Prostate gland (tissue), 2 donors: ENCODE results near the gene PPFIA3. TPM values are rescaled to one million over a fixed set of nuclear protein-coding genes. Genes with fewer than 3 reads are reported as not detected.

Experiments
- DNase-seq: peaks from one replicate; pipeline ENCODE4 v3.0.0-alpha.2; 2019; ENCODE audit warnings: low spot score
- H3K27ac ChIP-seq, 2 donors: fragments of 200-600 bp; sonication (generic); 2 replicates each; pipeline ENCODE4 v1.5.1; 2017 to 2019
- H3K27me3 ChIP-seq: fragments of 200-600 bp; sonication (generic); replicated peaks from 2 replicates; pipeline ENCODE4 v1.5.1; 2019; ENCODE audit not compliant: insufficient read depth
- H3K36me3 ChIP-seq, 2 donors: fragments of 200-600 bp; sonication (generic); 1 replicate in 1 of 2; 2 replicates in 1 of 2; pipeline versions ENCODE4 v1.5.1 to v1.8.1; 2017 to 2019
- H3K4me1 ChIP-seq: fragments of 200-600 bp; sonication (generic); replicated peaks from 2 replicates; pipeline ENCODE4 v1.5.1; 2019
- H3K4me3 ChIP-seq, 2 donors: fragments of 200-600 bp; sonication (generic); 2 replicates each; pipeline ENCODE4 v1.5.1; 2017 to 2019
- H3K9me3 ChIP-seq: fragments of 200-600 bp; sonication (generic); 2 replicates; pipeline ENCODE4 v1.5.1; 2017
- POLR2A ChIP-seq: fragments of 450-650 bp; IDR thresholded peaks from one replicate; pipeline ENCODE4 v1.6.1; 2016; ENCODE audit warnings: antibody characterized with exemption, mild to moderate bottlenecking
- POLR2AphosphoS5 ChIP-seq: sonication (generic); formaldehyde crosslinking; IDR thresholded peaks from one replicate; pipeline ENCODE4 v1.6.1; 2017; ENCODE audit warnings: antibody characterized with exemption
- WGBS: methylation state at CpG from one replicate; pipeline ENCODE4 v1.1.5; 2018; 5-methylcytosine and 5-hydroxymethylcytosine counted together
- intact Hi-C: fragments of 100-400 bp; cut with DNase I; formaldehyde crosslinking; loops from one replicate; pipeline ENCODE4 v1.14.2; 2022
- total RNA-seq, 2 donors: library from RNA; depleted of rRNA; stranded (reverse); fragments of >200 nt; gene quantifications; one replicate each; pipeline ENCODE4 v1.1.0, GENCODE V29; 2016
- TF ChIP-seq, protein P1 (sequence below), 4 experiments: fragments of 200-600 bp in 2 of 4; fragments of 450-650 bp in 2 of 4; sonication (generic) in 2 of 4; IDR thresholded peaks; 1 replicate in 3 of 4; 2 replicates in 1 of 4; pipeline ENCODE4 v1.5.1; 2016 to 2019; ENCODE audit warnings: antibody characterized with exemption in 4 of 4, mild to moderate bottlenecking in 2 of 4, moderate library complexity in 2 of 4

PPFIA3 gene
- total RNA-seq, 2 donors from 2014 or later: 12.3 to 18.2 TPM

DNA sequence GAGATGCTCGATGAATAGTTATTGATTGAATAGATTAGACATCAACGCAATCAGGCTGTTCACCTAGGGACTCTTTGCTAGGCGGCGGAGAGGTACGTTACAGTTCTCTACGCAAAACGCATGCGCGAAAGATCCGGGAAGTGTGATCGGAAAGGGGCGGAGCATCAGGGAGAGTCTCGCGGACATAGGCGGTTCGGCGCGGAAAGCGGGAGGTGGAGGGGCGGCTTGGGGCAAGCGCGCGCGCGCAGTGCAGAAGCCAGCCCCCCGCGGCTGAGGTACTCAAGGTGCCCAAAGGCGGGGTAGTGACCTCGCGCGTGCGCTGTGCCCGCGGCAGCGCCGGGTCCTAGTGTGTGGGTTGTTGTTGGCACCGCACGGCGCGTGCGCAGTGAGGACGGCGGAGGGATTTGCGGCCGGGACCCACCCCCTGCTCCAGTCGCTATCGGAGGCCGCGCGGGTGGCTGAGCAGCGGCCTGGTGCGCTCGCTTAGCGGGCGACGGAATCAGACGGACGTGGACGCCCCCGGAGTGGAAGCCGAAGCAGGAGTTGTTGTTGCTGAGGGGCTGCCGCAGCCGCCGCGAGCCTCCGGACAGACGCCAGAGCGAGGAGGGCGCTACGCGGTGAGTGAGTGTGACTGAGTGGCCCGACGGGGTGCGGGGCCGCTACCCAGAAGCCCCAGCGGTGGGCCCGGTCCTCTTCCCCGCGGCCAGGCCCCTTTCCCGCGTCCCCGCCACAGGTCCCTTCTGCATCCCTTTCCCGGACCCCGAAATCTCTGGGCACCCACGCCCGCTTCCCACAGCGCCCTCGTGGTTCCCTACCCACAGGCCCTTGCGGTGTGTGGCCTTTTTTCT is 34.1 kb upstream of the PPFIA3 start, which contains the start of gene SNRNP70:
TSS of gene SNRNP70 (plus strand) at position 432 of the 848 bp plus-strand sequence. CDS start 964 bp downstream, outside the sequence.
- H3K4me3 ChIP-seq: peak within 1 kb of the TSS; percentile 85 to 95
- intact Hi-C loops: no loop called here

DNA sequence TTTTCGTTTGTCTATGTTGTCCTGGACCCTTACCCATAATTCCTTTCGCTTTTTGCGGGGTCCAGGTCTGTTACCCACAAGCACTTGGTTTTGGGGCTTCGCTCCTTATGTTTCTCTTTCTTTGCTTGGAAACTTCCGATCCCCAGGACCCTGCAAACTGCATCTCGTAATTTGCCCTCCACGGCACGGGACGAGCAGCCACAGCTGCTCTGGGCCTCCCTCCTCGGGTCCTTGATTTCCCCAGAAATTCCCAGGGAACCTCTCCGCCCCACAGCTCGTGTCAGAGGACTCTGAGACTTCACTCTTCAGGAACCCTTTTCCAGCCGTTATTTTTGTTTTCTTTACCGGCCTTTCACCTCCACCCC is 33.5 kb upstream of the PPFIA3 start:
- no peak for DNase-seq
- TF ChIP-seq POLR2AphosphoS5 (no peak), POLR2A (no peak)
- TF ChIP-seq, protein P1, sequence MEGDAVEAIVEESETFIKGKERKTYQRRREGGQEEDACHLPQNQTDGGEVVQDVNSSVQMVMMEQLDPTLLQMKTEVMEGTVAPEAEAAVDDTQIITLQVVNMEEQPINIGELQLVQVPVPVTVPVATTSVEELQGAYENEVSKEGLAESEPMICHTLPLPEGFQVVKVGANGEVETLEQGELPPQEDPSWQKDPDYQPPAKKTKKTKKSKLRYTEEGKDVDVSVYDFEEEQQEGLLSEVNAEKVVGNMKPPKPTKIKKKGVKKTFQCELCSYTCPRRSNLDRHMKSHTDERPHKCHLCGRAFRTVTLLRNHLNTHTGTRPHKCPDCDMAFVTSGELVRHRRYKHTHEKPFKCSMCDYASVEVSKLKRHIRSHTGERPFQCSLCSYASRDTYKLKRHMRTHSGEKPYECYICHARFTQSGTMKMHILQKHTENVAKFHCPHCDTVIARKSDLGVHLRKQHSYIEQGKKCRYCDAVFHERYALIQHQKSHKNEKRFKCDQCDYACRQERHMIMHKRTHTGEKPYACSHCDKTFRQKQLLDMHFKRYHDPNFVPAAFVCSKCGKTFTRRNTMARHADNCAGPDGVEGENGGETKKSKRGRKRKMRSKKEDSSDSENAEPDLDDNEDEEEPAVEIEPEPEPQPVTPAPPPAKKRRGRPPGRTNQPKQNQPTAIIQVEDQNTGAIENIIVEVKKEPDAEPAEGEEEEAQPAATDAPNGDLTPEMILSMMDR (IDR thresholded peaks at IDR 0.05): no peak
- Histone ChIP-seq H3K4me3 (peak overlapping the region; percentile 85 to 95), H3K27me3 (no peaks in the 10 kb centered on the region), H3K36me3 (peaks cover 0 to 8% of the 10 kb centered on the region in 2 donors), H3K4me1 (peaks cover 11% of the 10 kb centered on the region), H3K9me3 (no peaks in the 10 kb centered on the region), H3K27ac (peak overlapping the region; percentile 86)
- WGBS: under 1% methylated on average over 14 of the region's 14 CpGs
- intact Hi-C loops: no loop called here

More for the DNA sequence above, 34.1 kb upstream of the PPFIA3 start, which contains the start of gene SNRNP70:
- Histone ChIP-seq H3K27ac (peak within 1 kb of the TSS; percentile 86), H3K4me1 (peaks cover 11% of the 10 kb centered on the region), H3K27me3 (no peaks in the 10 kb centered on the region), H3K36me3 (peaks cover 0 to 2% of the 10 kb centered on the region in 2 donors), H3K9me3 (no peaks in the 10 kb centered on the region)
- DNase-seq: peak; percentile 98
- TF ChIP-seq POLR2AphosphoS5: peak; percentile 97
- TF ChIP-seq, protein P1 (IDR thresholded peaks at IDR 0.05): peak in 1 of 4 experiments; percentile 45
- TF ChIP-seq POLR2A: peak; percentile 88
- under 1% methylated on average over 65 of the region's 89 CpGs for WGBS

DNA sequence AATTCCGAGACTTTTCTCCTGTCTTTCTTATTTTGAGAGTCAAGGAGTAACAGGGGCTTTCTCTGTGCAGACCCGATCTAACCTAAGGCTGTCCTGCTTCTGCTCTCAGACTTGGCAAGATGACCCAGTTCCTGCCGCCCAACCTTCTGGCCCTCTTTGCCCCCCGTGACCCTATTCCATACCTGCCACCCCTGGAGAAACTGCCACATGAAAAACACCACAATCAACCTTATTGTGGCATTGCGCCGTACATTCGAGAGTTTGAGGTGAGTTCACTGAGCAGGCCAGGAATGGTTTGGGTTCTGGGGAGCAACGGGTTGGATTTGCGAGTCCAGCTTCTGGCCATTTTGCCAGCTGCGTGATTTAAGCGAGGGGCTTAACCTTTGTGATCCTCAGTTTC is 33.0 kb upstream of the PPFIA3 start:
- Histone ChIP-seq H3K4me3 (peak overlapping the region; percentile 85 to 95), H3K9me3 (no peaks in the 10 kb centered on the region), H3K4me1 (peaks cover 11% of the 10 kb centered on the region), H3K36me3 (peaks cover 0 to 12% of the 10 kb centered on the region in 2 donors), H3K27ac (peak overlapping the region; percentile 86), H3K27me3 (no peaks in the 10 kb centered on the region)
- no peak for DNase-seq
- intact Hi-C loops: no loop called here
- 35% methylated on average over 11 of the region's 11 CpGs for WGBS
- TF ChIP-seq POLR2A (no peak), POLR2AphosphoS5 (no peak)
- TF ChIP-seq, protein P1 (IDR thresholded peaks at IDR 0.05): no peak

DNA sequence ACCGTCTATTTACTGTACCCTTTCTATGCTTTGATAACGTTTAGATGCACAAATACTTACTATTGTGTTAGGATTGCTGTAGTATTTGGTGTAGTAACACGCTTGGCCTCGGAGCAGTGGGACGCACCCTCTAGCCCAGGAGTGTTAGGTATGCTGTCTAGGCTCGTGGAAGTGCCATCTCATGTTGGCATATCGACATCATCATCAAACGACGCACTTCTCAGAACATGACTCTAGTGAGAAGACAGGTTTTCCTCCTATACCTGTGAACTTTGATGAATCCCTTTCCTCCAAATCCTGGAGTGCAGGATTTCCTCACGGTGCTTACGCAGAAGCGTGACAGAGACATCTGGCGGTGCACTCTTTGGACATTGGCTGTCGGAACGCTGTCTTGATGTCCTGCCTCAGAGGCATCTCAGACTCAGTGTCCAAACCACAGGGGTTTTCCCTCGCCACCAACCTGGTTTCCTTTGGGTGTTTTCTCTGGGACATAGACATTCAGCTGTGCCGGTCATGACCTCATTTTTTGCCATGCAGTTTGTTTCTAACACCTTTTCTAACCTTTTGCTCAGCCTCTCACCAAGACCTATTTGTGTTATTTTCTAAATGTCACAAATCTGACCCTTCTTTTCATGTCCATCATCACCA is 27.8 kb upstream of the PPFIA3 start:
- intact Hi-C loops: no loop called here
- 93% methylated on average over 17 of the region's 17 CpGs for WGBS
- peaks cover 3 to 20% of the 10 kb centered on the region in 2 donors for H3K36me3 ChIP-seq

More for the DNA sequence above, 27.8 kb upstream of the PPFIA3 start:
- no peak overlapping the region for H3K4me3 ChIP-seq
- no peaks in the 10 kb centered on the region for H3K9me3 ChIP-seq
- H3K4me1 ChIP-seq: peaks cover 16% of the 10 kb centered on the region
- TF ChIP-seq, protein P1 (IDR thresholded peaks at IDR 0.05): no peak
- no peak for TF ChIP-seq POLR2AphosphoS5
- TF ChIP-seq POLR2A: no peak
- H3K27me3 ChIP-seq: no peaks in the 10 kb centered on the region
- no peak for DNase-seq
- H3K27ac ChIP-seq: no peak overlapping the region
